ENCODE results near the gene PLCL2. TPM values are rescaled to one million over a fixed set of nuclear protein-coding genes. Genes with fewer than 3 reads are reported as not detected.
A peak's percentile ranks its signal among the peaks of the same experiment; 100 is the strongest.
"Not testable (repeated sequence)": the region's sequence is repeated elsewhere in the genome, so short reads cannot be mapped to it uniquely, and the experiment has no call there.

PLCL2 gene
- total and polyA plus RNA-seq, 5 donors from 2014 or later: 27.1 to 42.9 (median 33.5) TPM

GRCh38 chr3:17103579-17103978 is 218.8 kb downstream of the PLCL2 start:
- peaks cover 5% of the 10 kb centered on the region for H3K36me3 Mint-ChIP-seq
- no peaks in the 10 kb centered on the region for H3K27me3 ChIP-seq (ENCODE audit: control insufficient read depth, insufficient read depth, low read length)
- peaks cover 0 to 17% (median 5%) of the 10 kb centered on the region in 7 donors for H3K9me3 Mint-ChIP-seq
- no peak overlapping the region for H3K4me3 ChIP-seq (ENCODE audit: low read depth, low read length)
- peaks cover 26% of the 10 kb centered on the region for H3K27me3 Mint-ChIP-seq
- no peaks in the 10 kb centered on the region for H3K4me1 ChIP-seq (ENCODE audit: control insufficient read depth, insufficient read depth, low read length, poor library complexity, severe bottlenecking)
- no peaks in the 10 kb centered on the region for H3K36me3 ChIP-seq (ENCODE audit: control insufficient read depth, insufficient read depth, low read length)
- H3K27ac Mint-ChIP-seq: no peak overlapping the region
- ATAC-seq (ENCODE audit: low read depth in 2 of 2) (no peak), DNase-seq (no peak)
- H3K27ac ChIP-seq (ENCODE audit: insufficient read depth, low read length, poor library complexity, severe bottlenecking): no peak overlapping the region
- no peak overlapping the region for H3K4me3 Mint-ChIP-seq
- no peaks in the 10 kb centered on the region for H3K4me1 Mint-ChIP-seq
- H3K9me3 ChIP-seq (ENCODE audit: control insufficient read depth in 2 of 2, low read length in 2 of 2): no peaks in the 10 kb centered on the region

- H3K36me3 ChIP-seq (ENCODE audit: control insufficient read depth, insufficient read depth, low read length); H3K36me3 Mint-ChIP-seq; H3K27ac ChIP-seq (ENCODE audit: insufficient read depth, low read length, poor library complexity, severe bottlenecking); H3K4me3 ChIP-seq (ENCODE audit: low read depth, low read length); H3K4me1 Mint-ChIP-seq; H3K4me1 ChIP-seq (ENCODE audit: control insufficient read depth, insufficient read depth, low read length, poor library complexity, severe bottlenecking); DNase-seq; H3K9me3 Mint-ChIP-seq; H3K27ac Mint-ChIP-seq; H3K27me3 ChIP-seq (ENCODE audit: control insufficient read depth, insufficient read depth, low read length); ATAC-seq (ENCODE audit: low read depth in 2 of 2); H3K4me3 Mint-ChIP-seq; H3K9me3 ChIP-seq (ENCODE audit: control insufficient read depth in 2 of 2, low read length in 2 of 2): not testable (repeated sequence)
- H3K27me3 Mint-ChIP-seq: peaks cover 37% of the 10 kb centered on the region
Measured at GRCh38 chr3:17106801-17107200, 222.0 kb downstream of the PLCL2 start.

- Mint-ChIP-seq H3K4me1 (no peaks in the 10 kb centered on the region), H3K36me3 (no peaks in the 10 kb centered on the region), H3K27me3 (peaks cover 17% of the 10 kb centered on the region), H3K9me3 (peaks cover 0 to 8% (median 0%) of the 10 kb centered on the region in 7 donors), H3K27ac (peak overlapping the region in 1 of 3 donors; percentile 2), H3K4me3 (no peak overlapping the region)
- ATAC-seq (ENCODE audit: low read depth in 2 of 2): no peak
- no peak for DNase-seq
- Histone ChIP-seq H3K4me3 (ENCODE audit: low read depth, low read length) (no peak overlapping the region), H3K4me1 (ENCODE audit: control insufficient read depth, insufficient read depth, low read length, poor library complexity, severe bottlenecking) (no peaks in the 10 kb centered on the region), H3K9me3 (ENCODE audit: control insufficient read depth in 2 of 2, low read length in 2 of 2) (no peaks in the 10 kb centered on the region), H3K36me3 (ENCODE audit: control insufficient read depth, insufficient read depth, low read length) (no peaks in the 10 kb centered on the region), H3K27ac (ENCODE audit: insufficient read depth, low read length, poor library complexity, severe bottlenecking) (no peak overlapping the region), H3K27me3 (ENCODE audit: control insufficient read depth, insufficient read depth, low read length) (no peaks in the 10 kb centered on the region)
Measured at GRCh38 chr3:17110660-17111396, 226.1 kb downstream of the PLCL2 start.

GRCh38 chr3:17111586-17111985 is 226.8 kb downstream of the PLCL2 start:
- H3K9me3 ChIP-seq (ENCODE audit: control insufficient read depth in 2 of 2, low read length in 2 of 2): no peaks in the 10 kb centered on the region
- H3K27me3 Mint-ChIP-seq: peaks cover 17% of the 10 kb centered on the region

GRCh38 chr3:17115186-17115585 is 230.4 kb downstream of the PLCL2 start:
- Mint-ChIP-seq H3K9me3 (peaks cover 0 to 4% (median 0%) of the 10 kb centered on the region in 7 donors), H3K4me1 (no peaks in the 10 kb centered on the region), H3K36me3 (no peaks in the 10 kb centered on the region), H3K27me3 (no peaks in the 10 kb centered on the region), H3K27ac (no peak overlapping the region), H3K4me3 (no peak overlapping the region)
- H3K4me1 ChIP-seq (ENCODE audit: control insufficient read depth, insufficient read depth, low read length, poor library complexity, severe bottlenecking): no peaks in the 10 kb centered on the region
- no peaks in the 10 kb centered on the region for H3K9me3 ChIP-seq (ENCODE audit: control insufficient read depth in 2 of 2, low read length in 2 of 2)
- DNase-seq (no peak), ATAC-seq (ENCODE audit: low read depth in 2 of 2) (no peak)
- no peak overlapping the region for H3K27ac ChIP-seq (ENCODE audit: insufficient read depth, low read length, poor library complexity, severe bottlenecking)
- no peaks in the 10 kb centered on the region for H3K36me3 ChIP-seq (ENCODE audit: control insufficient read depth, insufficient read depth, low read length)
- H3K27me3 ChIP-seq (ENCODE audit: control insufficient read depth, insufficient read depth, low read length): no peaks in the 10 kb centered on the region
- H3K4me3 ChIP-seq (ENCODE audit: low read depth, low read length): no peak overlapping the region

More at GRCh38 chr3:17111586-17111985, 226.8 kb downstream of the PLCL2 start:
- no peak for ATAC-seq (ENCODE audit: low read depth in 2 of 2)
- no peaks in the 10 kb centered on the region for H3K4me1 Mint-ChIP-seq
- Histone ChIP-seq H3K4me3 (ENCODE audit: low read depth, low read length) (no peak overlapping the region), H3K27me3 (ENCODE audit: control insufficient read depth, insufficient read depth, low read length) (no peaks in the 10 kb centered on the region), H3K36me3 (ENCODE audit: control insufficient read depth, insufficient read depth, low read length) (no peaks in the 10 kb centered on the region), H3K4me1 (ENCODE audit: control insufficient read depth, insufficient read depth, low read length, poor library complexity, severe bottlenecking) (no peaks in the 10 kb centered on the region), H3K27ac (ENCODE audit: insufficient read depth, low read length, poor library complexity, severe bottlenecking) (no peak overlapping the region)
- H3K27ac Mint-ChIP-seq: no peak overlapping the region
- peaks cover 0 to 8% (median 0%) of the 10 kb centered on the region in 7 donors for H3K9me3 Mint-ChIP-seq
- H3K36me3 Mint-ChIP-seq: no peaks in the 10 kb centered on the region
- DNase-seq: no peak
- no peak overlapping the region for H3K4me3 Mint-ChIP-seq

GRCh38 chr3:17116007-17116600 is 231.3 kb downstream of the PLCL2 start:
- H3K4me1 ChIP-seq (ENCODE audit: control insufficient read depth, insufficient read depth, low read length, poor library complexity, severe bottlenecking): no peaks in the 10 kb centered on the region
- no peak overlapping the region for H3K4me3 ChIP-seq (ENCODE audit: low read depth, low read length)
- Mint-ChIP-seq H3K9me3 (peaks cover 0 to 2% (median 0%) of the 10 kb centered on the region in 7 donors), H3K4me3 (no peak overlapping the region), H3K27me3 (no peaks in the 10 kb centered on the region), H3K27ac (no peak overlapping the region), H3K4me1 (no peaks in the 10 kb centered on the region), H3K36me3 (no peaks in the 10 kb centered on the region)
- ATAC-seq (ENCODE audit: low read depth in 2 of 2) (no peak), DNase-seq (no peak)
- no peak overlapping the region for H3K27ac ChIP-seq (ENCODE audit: insufficient read depth, low read length, poor library complexity, severe bottlenecking)
- H3K27me3 ChIP-seq (ENCODE audit: control insufficient read depth, insufficient read depth, low read length): no peaks in the 10 kb centered on the region
- H3K36me3 ChIP-seq (ENCODE audit: control insufficient read depth, insufficient read depth, low read length): no peaks in the 10 kb centered on the region
- H3K9me3 ChIP-seq (ENCODE audit: control insufficient read depth in 2 of 2, low read length in 2 of 2): no peaks in the 10 kb centered on the region

- H3K4me1 ChIP-seq (ENCODE audit: control insufficient read depth, insufficient read depth, low read length, poor library complexity, severe bottlenecking): no peaks in the 10 kb centered on the region
- no peak overlapping the region for H3K27ac Mint-ChIP-seq
- H3K9me3 ChIP-seq (ENCODE audit: control insufficient read depth in 2 of 2, low read length in 2 of 2): no peaks in the 10 kb centered on the region
- no peak overlapping the region for H3K4me3 ChIP-seq (ENCODE audit: low read depth, low read length)
- no peaks in the 10 kb centered on the region for H3K36me3 Mint-ChIP-seq
- H3K36me3 ChIP-seq (ENCODE audit: control insufficient read depth, insufficient read depth, low read length): no peaks in the 10 kb centered on the region
- DNase-seq: no peak
- H3K27me3 ChIP-seq (ENCODE audit: control insufficient read depth, insufficient read depth, low read length): no peaks in the 10 kb centered on the region
- no peak for ATAC-seq (ENCODE audit: low read depth in 2 of 2)
- peaks cover 0 to 3% (median 0%) of the 10 kb centered on the region in 7 donors for H3K9me3 Mint-ChIP-seq
- H3K27ac ChIP-seq (ENCODE audit: insufficient read depth, low read length, poor library complexity, severe bottlenecking): no peak overlapping the region
- no peak overlapping the region for H3K4me3 Mint-ChIP-seq
- no peaks in the 10 kb centered on the region for H3K4me1 Mint-ChIP-seq
- H3K27me3 Mint-ChIP-seq: peaks cover 4% of the 10 kb centered on the region
Measured at GRCh38 chr3:17118771-17119170, 234.0 kb downstream of the PLCL2 start.

All from CD4-positive, CD25-positive, alpha-beta regulatory T cell (primary cell).